ENCODE measurements around the gene ING4.
"Not testable (repeated sequence)": the region's sequence is repeated elsewhere in the genome, so short reads cannot be mapped to it uniquely, and the experiment has no call there.

Gene ING4

DNA sequence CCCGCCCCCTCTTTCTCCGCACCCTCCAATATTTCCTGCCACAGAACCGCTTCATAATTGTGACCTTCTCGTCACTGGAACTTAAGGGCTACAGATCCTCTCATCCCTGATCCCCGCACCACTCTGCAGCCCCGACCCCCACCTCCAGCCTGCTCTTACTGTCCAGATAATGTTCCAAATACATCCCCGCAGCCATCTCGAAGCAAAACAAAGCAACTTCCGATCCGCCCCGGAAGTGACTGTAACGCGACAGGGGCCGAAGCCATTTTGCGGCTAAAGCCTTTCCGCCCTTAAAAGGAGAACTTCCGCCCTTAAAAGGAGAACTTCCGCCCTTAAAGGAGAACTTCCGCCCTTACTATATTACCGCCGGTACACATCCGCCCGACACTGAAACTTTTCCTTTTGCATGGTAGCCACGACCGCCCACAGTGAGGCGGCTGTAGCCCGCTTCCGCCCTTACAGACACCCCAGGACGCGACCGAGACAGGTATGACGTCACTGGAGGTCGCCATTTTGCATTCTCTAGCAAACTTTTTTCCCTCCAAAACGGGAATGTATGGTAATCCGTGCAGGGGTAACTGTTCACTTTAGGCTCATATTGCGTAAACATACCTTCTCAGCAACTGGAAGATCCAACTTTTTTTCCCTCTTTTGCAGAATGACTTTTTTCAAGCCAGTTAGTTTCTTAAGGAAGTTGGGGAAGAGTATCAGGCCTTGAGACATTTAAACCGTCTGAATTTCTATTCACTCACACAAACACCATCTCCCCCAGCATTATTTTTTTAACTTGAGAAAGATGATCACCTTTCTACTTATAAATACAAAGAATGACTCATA lies at the start of gene ING4:
Gene ING4 (minus strand): TSS at position 214 of the 837 bp plus-strand sequence. CDS start 18 bp downstream, at position 196.
- peak; percentile 75 to 97 (median 88) for DNase-seq

DNA sequence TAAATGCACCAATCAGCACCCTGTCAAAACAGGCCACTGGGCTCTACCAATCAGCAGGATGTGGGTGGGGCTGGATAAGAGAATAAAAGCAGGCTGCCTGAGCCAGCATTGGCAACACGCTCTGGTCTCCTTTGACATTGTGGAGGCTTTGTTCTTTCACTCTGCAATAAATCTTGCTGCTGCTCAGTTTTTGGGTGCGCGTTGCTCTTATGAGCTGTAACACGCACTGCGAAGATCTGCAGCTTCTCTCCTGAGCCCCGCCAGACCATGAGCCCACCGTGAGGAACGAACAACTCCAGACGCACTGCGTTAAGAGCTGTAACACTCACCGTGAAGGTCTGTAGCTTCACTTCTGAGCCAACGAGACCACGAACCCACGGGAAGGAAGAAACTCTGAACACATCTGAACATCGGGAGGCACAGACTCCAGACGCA lies 46.1 kb upstream of the ING4 start:
- no peak for DNase-seq

DNA sequence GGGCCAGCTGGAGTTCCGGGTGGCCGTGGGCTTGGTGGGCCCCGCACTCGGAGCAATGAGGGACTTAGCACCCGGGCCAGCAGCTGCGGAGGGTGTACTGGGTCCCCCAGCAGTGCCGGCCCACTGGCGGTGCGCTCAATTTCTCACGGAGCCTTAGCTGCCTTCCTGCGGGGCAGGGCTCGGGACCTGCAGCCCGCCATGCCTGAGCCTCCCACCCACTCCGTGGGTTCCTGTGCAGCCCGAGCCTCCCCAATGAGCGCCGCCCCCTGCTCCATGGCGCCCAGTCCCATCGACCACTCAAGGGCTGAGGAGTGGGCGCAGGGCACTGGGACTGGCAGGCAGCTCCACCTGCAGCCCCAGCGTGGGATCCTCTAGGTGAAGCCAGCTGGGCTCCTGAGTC lies 45.4 kb upstream of the ING4 start:
- not testable (repeated sequence) for DNase-seq

DNA sequence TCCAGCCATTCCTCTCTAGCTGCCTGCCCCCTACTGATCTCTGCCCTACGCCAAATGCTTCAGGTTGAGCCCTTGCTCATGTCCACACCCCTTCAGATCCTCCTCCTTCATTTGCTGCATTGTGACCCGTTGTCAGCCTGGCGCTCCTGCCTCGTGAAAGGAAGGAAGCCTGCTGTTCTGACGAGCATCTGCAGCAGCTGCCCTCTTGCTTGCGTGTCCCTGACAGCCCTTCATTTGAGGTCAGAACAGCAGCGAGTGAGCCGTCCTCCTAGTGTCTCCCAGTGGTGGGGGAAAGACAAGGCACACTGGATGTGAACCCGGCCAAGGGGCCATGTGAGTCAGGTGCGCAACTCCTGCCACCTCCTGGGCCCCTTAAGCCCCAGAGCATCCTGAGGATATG lies 40.7 kb upstream of the ING4 start:
- no peak for DNase-seq

DNA sequence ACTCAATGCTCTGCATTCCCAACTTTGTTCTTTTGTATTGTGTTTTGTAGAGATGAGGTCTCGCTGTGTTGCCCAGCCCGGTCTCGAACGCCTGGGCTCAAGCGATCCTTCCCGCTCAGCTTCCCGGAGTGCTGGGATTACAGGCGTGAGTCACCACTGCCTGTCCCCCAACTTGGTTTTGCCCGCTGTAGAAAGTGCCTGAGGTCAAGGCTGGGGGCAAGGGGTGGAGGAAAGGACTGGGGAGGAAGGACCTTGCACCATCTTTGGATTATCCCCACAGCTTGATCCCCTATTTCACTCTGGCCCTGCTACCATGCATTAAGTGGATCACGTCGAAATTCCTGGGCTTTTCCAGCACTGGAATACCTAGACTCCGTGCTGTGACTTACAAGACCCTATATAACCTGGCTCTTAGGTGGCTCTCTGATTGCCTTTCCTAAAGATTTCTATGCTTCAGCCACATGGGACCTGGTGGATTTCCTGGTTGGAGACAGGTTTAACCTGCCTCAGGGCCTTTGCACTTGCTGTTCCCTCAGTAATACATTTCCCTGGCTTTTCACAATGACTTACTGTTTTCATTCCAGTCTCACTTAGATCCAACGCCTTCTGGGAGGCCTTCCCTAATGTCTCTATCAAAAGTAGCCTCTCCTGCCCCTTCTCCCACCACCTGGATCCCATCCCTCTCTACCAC lies 38.3 kb upstream of the ING4 start:
- DNase-seq: no peak

DNA sequence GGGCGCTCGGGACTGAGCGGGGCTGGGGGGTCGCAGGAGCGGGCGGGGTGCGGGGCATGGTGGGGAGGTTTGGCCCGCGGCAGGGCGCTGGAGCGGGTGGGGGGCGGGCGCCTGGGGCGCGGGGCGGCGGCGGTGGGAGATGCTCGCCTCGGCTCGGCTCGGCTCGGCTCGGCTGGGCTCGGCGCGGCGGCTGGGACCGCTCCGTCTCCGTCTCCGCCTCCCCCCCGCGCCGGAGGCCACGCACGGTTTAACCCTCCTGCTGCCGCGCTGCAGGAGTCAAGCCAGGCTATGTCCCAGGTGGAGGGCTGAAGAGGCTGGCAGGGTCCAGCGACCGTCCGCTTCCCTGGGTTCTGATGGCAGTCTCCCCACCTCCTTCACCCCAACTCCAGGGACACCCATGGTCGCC lies 37.7 kb upstream of the ING4 start, which contains the start of gene PIANP:
Gene PIANP (minus strand): TSS at position 170 of the 406 bp plus-strand sequence. CDS start 2,754 bp downstream, outside the sequence.
- DNase-seq: peak in 2 of 4 experiments; percentile 12 to 66

DNA sequence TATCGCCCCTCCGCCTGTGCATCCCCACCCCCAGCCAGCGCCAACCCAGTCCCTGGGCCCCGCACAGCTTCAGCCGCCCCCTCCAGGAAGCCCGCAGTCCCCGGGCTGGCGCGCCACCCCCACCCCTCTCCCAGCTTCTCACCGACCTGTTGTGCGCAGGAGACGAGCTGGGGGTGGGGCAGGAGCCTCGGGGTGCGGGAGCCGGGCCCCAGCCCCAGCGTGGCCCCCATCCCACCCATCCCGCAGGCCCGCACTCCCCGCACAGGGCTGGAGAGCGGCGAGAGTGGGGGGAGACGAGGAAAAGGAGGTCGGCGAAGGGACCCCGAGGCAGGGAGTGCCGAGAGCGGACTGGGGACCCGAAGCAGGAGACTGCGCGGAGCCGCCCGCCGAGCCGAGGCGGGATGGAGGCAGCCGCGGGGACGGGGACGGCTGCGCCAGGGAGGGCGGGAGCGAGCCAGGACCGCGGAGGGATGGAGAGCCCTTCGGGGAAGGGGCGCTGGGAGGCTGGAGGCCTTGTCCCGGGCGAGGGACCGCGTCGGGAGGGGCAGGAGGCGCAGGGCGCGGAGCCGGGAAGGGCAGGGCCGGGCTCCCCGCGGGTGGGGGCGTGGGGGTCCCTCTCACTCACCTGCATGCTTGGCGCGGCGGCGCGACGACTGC lies 37.2 kb upstream of the ING4 start:
- no peak for DNase-seq

DNA sequence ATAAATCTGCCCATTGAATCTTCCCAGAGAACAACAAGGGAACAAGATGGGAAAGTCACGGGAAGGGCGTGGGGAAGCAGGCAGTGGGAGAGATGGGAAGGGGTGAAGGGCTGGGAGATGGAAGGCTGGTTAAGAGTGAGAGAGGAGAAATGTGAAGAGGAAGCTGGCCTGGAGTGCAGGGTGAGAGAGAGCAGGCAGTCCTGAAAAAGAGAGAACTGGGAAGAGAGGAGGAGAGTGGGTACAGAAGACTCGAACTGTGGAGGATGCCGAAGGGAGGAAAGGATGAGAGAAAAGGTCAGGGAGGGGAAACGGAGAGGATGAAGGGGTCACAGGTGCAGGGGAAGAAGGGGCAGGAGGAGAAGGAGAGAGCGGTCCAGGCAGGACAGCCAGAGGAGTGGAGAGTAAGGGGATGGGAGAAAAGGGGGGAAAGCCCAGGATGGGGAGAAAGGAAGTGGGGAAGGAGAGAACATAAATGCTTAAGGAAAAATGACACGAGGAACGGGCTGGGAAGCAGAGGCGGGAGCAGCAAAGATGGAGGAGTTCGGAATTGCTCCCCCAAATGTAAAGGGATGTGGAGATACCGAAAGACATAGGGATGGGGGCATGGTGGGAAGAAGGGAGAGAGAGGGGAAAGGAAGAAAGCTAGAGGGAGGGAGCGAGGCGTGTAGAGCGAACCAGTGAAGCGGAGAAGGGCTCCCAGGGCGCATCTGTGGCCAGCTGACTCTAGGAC lies 36.5 kb upstream of the ING4 start:
- DNase-seq: no peak

DNA sequence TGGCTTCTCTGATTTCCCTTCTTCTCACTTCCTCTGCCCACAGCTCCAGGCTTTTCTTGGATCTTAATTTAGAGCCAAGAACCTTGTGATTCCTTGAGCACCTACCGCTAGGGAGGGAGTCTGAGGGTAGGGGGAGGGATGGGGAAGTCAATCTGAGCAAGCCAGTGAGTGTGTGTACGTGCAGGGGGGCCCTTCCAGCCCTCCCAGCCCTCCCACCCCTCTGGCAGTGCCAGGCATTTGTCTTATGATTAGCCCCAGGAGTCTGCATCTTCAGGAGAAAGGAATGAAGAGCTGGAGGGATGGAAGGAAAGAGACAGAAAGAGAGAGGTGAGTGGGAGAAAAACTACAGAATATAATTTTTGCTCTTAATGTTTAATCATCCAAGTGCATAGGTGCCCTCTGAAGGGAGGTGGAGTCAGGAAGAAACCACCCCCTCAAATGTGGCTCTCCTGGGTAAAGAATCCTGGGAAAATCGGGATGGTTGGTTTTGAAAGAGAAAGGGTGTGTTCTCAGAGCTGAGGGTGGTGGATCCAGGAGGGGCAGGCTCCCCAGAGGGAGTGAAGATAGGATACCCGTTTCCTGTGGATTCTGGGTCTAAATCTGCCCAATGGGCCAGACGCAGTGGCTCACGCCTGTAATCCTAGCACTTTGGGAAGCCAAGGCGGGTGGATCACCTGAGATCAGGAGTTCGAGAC lies 35.6 kb upstream of the ING4 start:
- no peak for DNase-seq

DNA sequence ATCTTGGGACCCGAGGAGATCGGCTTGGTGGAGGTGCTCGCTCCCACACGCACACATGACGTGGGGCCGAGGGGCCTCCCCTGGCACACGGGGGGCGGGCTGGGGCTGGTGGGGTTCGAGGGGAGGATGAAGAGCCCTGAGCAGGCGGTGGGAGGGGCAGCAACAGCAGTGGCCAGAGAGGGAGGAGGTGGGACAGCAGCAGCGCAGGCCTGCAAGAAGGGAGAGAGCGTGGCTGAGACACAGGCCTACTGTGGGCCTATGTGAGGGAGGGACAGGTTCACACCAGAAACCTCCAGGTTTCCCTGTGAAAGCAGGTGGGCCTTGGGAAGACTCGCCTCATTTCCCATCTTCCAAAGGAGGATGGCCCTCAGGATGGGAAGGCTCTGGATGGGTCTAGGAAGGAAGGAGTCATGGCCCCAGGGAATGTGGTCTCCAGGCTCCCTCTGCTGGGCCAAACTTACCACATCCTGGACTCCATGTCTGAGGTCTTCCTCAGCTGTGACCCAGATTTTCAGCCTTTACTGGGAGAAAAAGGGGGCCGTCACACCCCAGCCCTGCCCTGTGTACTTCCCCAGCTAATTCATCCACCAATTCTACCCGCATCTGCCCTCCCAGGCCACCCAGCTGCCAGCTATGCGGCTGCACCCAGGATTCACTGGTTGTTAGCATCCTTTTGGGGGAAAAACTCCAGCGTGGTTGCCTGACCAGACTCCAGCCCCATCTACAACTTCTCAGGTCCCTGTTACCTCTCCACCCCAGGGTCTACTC lies 34.8 kb upstream of the ING4 start:
- DNase-seq: no peak

DNA sequence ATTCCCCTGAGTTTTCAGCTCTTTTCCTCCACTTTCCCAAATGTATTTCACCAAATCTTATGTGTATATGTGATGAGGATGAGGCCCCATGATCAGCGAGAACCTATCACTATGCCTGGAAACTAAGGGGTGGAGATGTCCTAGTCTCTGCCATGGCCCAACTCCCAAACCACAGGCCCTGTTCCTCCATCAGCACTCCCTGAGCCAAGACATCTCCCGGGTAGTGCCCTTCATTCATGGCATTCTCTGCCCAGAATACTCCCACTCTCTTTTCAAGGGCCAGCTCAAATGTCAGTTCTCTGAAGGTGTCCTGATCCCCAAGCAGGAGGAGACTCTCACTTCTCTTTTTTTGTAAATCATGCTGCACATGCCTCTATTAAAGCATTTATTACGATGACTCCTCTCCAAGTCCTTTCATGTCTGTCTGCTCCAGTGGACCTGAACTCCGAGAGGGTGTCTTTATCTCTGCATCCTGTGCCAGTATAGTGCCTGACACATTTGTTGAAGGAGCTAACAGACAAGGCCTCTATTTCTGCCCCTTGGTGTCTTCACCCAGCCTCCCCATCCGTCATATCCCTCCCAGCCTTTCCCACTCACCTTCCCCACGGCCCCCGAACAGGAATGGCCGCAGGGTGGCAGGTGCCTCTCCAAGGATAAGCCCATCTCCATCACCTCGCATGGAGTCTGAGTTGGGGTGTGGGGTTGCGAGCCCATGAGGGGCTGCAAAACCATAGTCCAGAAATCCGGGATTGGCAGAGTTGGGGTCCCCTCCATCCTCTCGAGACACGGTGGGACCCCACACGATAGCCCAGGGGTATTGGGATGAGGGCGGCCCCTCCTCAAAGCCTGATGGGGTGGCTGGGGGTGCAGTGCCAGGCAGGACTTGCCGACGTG lies 34.0 kb upstream of the ING4 start:
- no peak for DNase-seq

DNA sequence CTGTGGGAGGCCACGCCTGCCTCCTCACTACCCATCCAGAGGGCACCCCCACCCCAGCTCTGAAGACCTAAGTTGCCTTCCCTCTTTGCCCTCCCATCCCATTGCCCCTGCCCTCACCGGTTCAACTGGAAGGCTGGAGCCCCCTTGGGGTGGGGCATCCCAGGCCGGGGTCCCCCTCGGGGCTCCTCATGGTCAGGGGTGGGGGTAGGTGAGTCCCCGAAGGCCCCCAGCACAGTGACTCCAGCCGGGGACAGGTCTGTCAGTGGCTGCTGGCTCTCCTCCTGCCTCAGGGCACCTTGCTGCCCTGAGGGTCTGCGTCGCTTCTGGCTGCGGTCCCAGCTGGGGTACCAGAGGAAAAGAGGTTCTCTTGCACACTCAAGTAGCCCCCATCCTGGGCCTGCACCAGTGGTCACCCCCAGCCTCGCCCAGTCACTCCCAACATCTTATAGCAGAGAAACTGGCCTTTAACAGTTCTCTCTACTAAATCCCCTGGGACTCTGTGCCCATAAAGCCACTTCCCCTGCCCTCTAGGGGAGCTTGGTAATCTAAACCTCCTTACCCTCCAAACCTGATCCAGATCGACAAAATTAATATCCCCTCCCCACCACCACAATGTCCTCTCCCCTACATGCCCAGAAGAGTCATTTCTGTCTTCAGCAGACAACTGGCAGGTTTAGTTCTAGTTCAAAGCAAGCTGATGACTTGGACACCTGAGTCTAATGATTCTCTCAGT lies 32.6 kb upstream of the ING4 start:
- no peak for DNase-seq

DNA sequence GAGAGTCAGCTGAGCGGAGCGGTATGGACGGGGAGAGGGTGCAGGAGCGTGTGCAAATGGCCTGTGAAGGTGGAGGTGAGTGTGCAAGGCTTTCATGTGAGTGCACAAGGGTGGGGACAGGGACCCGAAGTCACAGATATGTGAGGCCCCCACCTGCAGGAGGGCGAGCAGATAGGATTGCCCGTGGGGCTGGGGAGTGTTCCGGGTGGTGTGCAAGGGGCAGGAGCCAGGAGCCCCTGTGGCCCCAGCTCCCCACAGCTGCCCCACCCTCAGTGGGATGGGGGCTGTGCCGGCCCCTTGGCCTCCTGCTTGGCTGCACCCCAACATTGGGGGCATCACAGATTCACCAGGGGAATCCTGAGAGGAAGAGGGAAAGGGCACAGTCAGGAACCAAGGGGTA lies 31.8 kb upstream of the ING4 start:
- DNase-seq: no peak

DNA sequence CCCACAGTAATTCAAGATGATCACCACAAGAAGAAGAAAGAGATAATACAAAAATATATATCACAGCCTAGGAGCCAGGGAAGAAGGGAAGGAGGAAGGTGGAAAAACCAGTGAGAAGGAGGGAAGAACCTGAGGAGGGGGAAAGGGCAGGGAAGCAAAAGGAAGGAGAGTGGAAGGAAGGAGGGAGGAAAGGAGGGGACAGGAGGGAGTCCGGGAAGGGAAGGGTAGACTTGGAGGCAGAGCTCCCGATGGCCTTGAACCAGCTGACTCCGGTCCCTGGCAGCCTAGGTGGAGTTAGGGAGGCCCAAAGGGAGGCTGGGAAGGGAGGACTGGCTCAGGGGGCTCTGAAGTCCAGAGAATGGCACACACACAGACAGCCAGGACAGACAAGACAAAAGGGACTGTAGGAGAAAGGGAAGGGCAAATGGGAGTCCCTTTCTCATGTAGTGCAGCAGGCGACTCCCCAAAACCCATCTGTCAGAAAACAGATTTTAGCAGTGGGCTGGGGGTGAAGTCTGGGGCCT lies 31.0 kb upstream of the ING4 start:
- DNase-seq: no peak

DNA sequence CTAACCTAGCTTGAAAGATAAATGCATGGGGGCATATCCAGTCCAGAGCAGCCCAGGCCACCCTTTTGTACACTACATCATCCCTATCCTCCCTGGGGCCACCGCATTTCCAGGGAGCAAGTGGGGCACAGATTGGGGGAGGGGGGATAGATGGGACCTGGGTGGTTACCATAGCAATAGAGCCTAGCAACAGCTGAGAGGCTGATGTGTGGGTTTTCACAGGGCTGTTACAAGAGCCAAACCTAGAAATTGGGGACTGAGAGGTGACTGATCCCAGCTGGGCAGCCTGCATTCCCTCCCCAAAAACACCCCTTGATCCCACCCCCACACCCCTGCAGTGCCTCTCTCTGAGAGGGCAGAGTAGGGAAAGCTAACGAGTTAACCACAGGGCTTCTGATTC lies 30.0 kb upstream of the ING4 start:
- DNase-seq: no peak

DNA sequence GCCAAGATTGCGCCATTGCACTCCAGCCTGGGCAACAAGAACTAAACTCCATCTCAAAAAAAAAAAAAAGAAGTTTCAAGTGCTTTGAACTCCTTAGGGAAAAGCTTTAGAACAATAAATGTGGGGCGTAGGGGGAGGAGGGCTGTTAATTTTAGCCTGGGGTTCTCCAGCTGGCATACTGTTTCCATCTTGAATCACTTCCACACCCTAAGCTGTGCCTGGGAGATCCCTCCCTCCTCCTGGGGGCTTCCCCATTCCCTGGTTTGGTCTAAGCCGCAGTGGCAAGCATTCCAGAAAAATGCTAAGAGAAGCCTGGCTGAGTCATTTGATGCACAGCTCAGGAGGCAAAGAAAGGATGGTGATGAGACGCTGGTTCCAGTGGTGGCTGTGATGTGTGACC lies 28.6 kb upstream of the ING4 start:
- no peak for DNase-seq

DNA sequence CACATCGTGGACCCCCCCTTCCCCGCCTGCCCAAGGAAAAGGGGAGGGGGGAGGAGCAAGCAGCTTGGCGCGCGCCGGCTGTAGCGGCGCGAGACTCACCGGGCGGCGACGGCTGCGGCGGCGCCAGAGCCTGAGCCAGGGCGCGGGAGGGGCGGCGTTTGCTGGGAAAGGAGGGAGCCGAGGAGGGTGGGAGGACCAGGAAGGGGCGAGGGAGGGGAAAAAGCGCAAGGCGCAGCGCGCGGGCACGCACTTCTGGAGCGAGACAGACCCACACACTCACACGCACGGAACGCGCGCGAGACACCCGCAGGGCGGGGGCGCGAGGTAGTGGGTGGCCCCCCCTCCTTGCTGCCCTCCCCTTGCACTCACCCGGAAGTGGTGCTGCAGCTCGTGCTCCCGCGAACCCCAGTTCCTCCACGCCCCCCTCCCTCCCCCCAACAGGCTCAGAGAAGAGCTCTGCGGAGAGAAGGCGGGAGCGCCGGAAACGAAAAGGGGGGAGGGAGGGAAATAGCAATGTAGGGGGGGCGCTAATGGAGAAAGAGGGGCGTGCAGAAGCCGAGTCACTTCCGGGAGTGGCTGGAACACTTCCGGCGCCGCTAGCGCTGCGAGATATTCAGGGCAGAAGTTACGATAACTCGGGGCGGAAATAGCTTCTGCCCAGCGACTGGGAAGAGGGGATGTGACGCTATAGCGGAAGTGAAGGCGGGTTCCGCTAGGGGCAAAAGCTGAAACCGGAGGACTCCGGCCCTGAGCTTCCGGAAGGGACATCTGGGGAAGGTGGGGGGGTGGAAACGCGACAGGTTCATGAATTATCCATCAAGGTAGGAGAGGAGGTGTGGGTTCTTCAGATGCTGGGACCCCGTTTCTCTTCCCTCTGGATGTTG lies 26.3 kb upstream of the ING4 start, which contains the start of gene ZNF384:
Gene ZNF384 (minus strand): TSS at position 377 of the 884 bp plus-strand sequence. CDS start 9,855 bp downstream, outside the sequence.
- peak; percentile 82 to 92 (median 86) for DNase-seq

DNA sequence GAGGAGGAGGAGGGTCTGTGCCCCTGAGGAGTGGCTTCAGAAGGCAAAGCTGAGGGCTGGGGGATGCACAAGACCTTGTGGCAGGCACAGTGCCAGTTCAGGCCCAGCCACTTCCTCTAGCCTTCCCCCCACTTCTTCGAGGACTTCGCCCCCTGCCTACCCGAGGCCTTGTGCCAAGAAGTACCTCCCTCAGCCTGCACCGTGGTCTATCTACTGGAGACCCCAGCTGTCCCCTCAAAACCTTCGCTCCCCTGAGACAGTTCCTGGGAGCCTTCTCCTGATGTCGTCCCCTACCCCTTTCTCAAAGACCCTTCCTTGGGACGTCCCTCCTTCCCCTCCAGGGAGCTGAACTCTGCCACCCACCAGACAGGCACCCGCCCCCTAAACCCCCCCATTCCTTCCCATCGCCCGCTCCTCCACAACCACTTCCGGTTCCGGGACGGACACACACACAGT lies 25.7 kb upstream of the ING4 start:
- DNase-seq: peak in 1 of 4 experiments; percentile 39

Data from activated naive CD4-positive, alpha-beta T cell (primary cell).